Jurkat, Clone E6-1 (cell line): Measurements from ENCODE around the gene SASH1. TPM values are rescaled to one million over a fixed set of nuclear protein-coding genes. Genes with fewer than 3 reads are reported as not detected.

Source experiments
- DNase-seq: peaks from one replicate; pipeline ENCODE4 v3.0.0-alpha.2; 2011; ENCODE audit warnings: low read depth, low spot score
- H3K4me3 ChIP-seq: 2 replicates; pipeline ENCODE4 v1.5.1; 2011; ENCODE audit warnings: mild to moderate bottlenecking, low read length, control low read depth, moderate library complexity
- polyA plus RNA-seq: library from polyadenylated mRNA; unstranded; fragments of >200 nt; gene quantifications from one replicate; pipeline ENCODE4 v1.2.1, GENCODE V29; 2012; ENCODE audit warnings: missing spikeins; ENCODE audit not compliant: insufficient read length, insufficient read depth

SASH1 gene
- not detected for polyA plus RNA-seq

GRCh38 chr6:148342350-148343046, at the start of gene SASH1:
Gene SASH1 (plus strand): TSS chr6:148342838. CDS start chr6:148343068, 230 bp downstream.
- no peak within 1 kb of the TSS for H3K4me3 ChIP-seq
- DNase-seq: no peak

DNA sequence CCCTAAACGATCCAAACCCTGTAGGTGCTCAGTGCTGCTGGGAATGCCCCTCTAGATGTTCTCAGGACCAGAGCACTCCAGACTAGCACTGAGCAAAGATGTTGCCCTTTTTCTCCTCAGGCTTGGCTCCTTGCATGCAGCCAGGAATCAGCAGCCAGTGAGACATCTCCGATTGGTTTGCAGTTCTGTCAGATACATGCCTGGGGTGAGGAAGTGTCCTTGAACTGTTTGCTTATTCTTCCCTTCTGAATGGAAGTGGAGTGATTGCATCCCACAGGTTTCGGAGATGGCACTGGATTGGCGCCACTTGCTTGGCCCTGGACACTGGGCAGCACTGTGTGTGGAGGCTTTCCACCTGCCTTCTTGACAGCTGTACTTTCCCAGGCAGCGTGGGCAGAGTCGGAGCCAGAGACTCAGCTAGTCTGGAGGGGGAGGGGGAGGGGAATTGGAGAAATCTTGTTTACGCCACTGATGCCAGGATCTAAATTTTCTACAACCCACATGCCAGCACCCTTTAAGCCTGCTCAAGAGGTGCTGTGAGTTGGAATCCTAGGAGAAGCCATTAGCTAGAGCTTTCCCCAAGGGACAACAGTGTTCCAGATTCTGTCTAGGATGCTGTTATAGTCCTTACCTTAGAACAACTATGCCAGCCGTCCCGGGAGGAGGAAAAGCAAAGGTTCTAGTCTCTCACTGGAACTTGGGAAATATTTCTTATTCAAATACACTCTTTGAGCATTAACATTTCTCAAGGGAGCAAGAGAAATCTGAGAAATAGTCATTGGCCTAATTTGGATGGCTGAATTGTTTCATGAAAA, 49.2 kb upstream of the SASH1 start:
- H3K4me3 ChIP-seq: no peak overlapping the region
- no peak for DNase-seq

GRCh38 chr6:148294059-148294458, 48.6 kb upstream of the SASH1 start:
- H3K4me3 ChIP-seq: no peak overlapping the region
- no peak for DNase-seq

GRCh38 chr6:148295261-148295887, 47.3 kb upstream of the SASH1 start:
- H3K4me3 ChIP-seq: no peak overlapping the region
- DNase-seq: no peak

GRCh38 chr6:148296771-148297170, 45.9 kb upstream of the SASH1 start:
- no peak for DNase-seq
- H3K4me3 ChIP-seq: no peak overlapping the region

DNA sequence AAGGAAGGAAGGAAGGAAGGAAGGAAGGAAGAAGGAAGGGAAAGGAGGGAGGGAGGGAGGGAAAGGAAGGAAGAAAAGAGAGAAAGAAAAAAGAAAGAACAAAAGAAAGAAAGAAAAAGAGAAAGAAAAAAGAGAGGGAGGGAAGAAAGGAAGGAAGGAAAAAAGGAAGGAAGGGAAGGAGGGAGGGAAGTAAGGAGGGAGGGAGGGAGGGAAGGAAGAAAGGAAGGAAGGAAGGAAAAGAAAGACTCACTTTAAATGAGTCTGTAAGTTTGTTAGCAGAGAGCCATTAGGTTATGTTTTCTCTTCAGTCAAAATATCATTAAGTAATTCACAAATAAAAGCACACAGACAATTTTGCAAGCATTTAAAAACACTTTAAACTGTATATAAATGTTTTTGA, 44.0 kb upstream of the SASH1 start:
- no peak overlapping the region for H3K4me3 ChIP-seq
- DNase-seq: no peak

DNA sequence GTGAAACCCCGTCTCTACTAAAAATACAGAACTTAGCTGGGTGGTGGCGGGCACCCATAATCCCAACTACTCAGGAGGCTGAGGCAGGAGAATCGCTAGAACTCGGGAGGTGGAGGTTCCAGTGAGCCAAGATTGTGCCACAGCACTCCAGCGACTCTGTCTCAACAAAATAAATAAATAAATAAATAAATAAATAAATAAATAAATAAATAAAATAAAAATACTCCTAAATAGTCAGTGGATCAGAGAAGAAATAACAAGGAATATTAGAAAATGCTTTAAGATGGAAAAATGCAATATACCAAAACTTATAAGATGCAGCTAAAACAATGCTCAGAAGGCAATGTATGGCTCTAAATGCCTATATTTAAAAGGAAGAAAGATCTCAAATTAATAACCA, 39.0 kb upstream of the SASH1 start:
- H3K4me3 ChIP-seq: no peak overlapping the region
- no peak for DNase-seq

DNA sequence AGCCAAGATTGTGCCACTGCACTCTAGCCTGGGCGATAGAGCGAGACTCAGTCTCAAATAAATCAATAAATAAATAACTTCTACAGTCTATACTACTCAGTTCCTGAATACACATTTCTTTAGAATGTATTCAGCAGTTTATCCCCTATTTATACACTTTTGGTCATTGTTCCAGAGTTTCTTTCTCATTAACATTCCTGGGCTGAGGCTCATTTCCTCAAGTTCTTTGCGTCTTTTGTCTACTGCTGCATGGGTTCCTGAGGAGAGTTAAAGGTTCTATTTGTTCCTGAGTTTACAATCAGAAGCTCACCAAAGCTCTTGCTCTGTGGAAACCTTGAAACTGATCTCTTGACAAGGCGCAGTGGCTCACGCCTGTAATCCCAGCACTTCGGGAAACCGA, 37.7 kb upstream of the SASH1 start:
- DNase-seq: no peak
- no peak overlapping the region for H3K4me3 ChIP-seq

GRCh38 chr6:148306286-148306685, 36.4 kb upstream of the SASH1 start:
- H3K4me3 ChIP-seq: no peak overlapping the region
- DNase-seq: no peak

DNA sequence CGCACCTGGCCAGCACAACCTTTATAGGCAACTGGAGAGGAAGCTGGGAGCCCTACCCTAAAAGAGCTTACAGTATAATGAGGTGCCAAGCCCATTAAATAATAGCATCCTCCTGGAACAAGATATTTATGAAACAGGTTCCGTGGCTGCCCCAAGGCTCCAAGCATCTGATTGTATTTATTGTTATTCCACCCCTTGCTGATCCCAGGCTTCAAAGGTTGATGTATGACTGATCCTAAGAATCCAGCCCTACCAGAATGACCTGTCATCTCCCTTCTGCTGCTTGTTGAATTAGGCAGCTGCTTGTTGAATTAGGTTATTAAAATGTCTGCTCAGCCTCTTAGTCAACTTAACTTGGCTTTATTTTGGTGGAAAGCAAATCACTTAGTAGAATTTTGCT, 35.2 kb upstream of the SASH1 start:
- H3K4me3 ChIP-seq: no peak overlapping the region
- DNase-seq: no peak

DNA sequence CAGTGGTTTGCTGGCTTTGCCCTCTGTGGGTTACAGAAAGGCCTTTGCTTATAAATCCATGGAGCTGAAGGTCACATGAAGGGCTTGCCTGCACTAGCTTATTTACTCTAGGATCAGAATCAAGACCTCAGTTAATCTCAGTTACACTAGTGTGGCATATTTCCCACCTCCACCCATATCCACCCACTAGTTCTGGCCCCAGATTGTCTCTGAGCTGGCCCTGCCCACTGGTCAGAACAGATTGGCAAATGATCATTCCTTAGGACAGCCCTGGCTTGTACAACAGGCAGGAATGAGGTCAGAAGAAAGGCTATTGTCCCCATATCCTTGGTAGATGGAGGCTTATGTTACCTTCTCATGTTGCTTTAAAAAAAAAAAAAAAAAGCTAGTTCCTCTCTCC, 33.3 kb upstream of the SASH1 start:
- H3K4me3 ChIP-seq: no peak overlapping the region
- no peak for DNase-seq

GRCh38 chr6:148311966-148312669, 30.5 kb upstream of the SASH1 start:
- DNase-seq: no peak

GRCh38 chr6:148313488-148313887, 29.1 kb upstream of the SASH1 start:
- no peak for DNase-seq
- no peak overlapping the region for H3K4me3 ChIP-seq

More at GRCh38 chr6:148311966-148312669, 30.5 kb upstream of the SASH1 start:
- H3K4me3 ChIP-seq: no peak overlapping the region

DNA sequence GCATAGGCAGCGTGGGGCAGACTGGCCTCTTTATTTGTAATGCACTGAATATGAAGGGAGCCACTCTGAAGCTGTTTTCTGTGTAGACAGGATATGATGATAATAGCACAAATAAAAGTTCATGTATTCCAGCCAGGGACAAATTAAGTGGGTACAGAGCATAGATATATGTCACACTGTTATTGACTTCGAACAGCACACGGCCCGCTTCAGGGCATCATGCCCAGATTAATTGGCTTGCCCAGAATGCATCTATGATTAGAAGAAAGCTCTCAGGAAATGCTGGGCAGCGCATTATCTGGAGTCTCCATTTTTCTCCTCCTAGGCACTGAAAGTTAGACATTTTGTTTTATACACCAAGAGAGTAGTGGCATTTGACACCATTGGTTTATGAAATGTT, 26.3 kb upstream of the SASH1 start:
- DNase-seq: no peak
- H3K4me3 ChIP-seq: no peak overlapping the region

DNA sequence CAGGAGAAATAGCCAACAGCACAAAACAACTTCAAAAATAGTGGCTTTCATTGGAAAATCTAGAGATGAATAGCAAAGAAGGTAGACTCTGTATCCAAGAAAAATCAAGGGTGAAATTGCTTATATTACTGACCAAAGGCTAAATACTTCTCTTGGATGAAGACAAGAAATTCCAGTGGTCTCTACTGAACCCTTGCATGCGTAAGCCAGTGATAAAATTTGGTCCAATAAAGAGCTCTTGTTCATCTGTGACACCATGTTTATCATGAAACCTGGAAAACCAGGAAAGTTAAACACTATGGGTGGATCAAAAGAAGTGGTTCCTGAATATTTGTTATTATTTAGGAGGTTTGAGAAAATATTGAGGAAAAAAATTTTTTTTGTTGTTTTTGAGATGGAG, 25.6 kb upstream of the SASH1 start:
- DNase-seq: no peak
- H3K4me3 ChIP-seq: no peak overlapping the region

DNA sequence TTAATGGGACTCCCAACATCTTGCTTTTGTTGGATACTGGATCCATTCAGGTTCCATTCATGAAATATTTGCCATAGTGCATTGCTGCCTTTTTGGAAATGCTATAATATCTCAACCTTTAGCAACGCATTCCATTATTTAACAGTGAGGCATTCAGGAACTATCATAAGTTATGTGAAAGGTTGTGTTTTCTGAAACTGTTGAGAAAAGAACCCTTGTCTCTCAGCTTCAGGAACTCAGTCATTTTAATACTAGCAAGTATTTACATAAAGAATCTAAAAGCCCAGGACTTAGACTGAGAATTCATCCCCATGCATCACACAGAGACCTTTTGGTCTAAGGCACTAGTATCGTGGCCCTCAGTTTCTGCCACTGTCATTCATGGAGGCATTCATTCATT, 24.9 kb upstream of the SASH1 start:
- no peak for DNase-seq
- H3K4me3 ChIP-seq: no peak overlapping the region

GRCh38 chr6:148322704-148323103, 19.9 kb upstream of the SASH1 start:
- DNase-seq: no peak
- no peak overlapping the region for H3K4me3 ChIP-seq

DNA sequence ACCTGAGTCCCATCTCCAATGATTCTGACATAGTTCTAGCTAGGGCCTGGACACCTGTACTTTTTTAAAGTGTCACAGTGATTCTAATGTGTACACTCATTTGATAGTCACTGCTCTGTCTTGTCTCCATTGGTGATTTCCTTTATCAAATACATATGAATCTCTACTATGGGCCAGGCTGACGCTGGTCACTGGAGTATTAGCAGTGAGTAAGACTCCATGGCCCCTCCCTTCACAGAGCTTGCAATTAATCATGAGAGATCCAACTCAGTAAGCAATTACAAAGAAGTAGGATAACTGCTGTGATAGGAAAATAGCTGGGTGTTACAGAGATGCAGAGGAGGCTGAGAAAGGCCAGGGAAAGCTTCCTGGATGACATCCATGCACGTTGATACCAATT, 19.3 kb upstream of the SASH1 start:
- DNase-seq: no peak
- no peak overlapping the region for H3K4me3 ChIP-seq

- H3K4me3 ChIP-seq: no peak overlapping the region
- DNase-seq: no peak
These were observed 18.2 kb upstream of the SASH1 start for GRCh38 chr6:148324297-148324985.
